ENCODE results near the gene LTO1.

DNA sequence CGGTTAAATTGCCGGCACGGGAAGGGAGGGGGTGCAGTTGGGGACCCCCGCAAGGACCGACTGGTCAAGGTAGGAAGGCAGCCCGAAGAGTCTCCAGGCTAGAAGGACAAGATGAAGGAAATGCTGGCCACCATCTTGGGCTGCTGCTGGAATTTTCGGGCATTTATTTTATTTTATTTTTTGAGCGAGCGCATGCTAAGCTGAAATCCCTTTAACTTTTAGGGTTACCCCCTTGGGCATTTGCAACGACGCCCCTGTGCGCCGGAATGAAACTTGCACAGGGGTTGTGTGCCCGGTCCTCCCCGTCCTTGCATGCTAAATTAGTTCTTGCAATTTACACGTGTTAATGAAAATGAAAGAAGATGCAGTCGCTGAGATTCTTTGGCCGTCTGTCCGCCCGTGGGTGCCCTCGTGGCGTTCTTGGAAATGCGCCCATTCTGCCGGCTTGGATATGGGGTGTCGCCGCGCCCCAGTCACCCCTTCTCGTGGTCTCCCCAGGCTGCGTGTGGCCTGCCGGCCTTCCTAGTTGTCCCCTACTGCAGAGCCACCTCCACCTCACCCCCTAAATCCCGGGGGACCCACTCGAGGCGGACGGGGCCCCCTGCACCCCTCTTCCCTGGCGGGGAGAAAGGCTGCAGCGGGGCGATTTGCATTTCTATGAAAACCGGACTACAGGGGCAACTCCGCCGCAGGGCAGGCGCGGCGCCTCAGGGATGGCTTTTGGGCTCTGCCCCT is 34.7 kb downstream of the LTO1 start:
- TF ChIP-seq, protein P1, sequence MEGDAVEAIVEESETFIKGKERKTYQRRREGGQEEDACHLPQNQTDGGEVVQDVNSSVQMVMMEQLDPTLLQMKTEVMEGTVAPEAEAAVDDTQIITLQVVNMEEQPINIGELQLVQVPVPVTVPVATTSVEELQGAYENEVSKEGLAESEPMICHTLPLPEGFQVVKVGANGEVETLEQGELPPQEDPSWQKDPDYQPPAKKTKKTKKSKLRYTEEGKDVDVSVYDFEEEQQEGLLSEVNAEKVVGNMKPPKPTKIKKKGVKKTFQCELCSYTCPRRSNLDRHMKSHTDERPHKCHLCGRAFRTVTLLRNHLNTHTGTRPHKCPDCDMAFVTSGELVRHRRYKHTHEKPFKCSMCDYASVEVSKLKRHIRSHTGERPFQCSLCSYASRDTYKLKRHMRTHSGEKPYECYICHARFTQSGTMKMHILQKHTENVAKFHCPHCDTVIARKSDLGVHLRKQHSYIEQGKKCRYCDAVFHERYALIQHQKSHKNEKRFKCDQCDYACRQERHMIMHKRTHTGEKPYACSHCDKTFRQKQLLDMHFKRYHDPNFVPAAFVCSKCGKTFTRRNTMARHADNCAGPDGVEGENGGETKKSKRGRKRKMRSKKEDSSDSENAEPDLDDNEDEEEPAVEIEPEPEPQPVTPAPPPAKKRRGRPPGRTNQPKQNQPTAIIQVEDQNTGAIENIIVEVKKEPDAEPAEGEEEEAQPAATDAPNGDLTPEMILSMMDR (IDR thresholded peaks at IDR 0.05) = no peak
- no peak for TF ChIP-seq POLR2A (IDR thresholded peaks at IDR 0.05)

Data from esophagus squamous epithelium (tissue), 4 donors.